KMS-11 (cell line): ENCODE results near the gene HOMER2.
"Not testable (repeated sequence)": the region's sequence is repeated elsewhere in the genome, so short reads cannot be mapped to it uniquely, and the experiment has no call there.

Experiments
- H2AFZ ChIP-seq: fragments of 200-600 bp; sonication (generic); 2 replicates; pipeline ENCODE4 v1.6.1; 2016; ENCODE audit warnings: antibody characterized with exemption, mixed run types, low read depth
- H3K27ac ChIP-seq: fragments of 200-600 bp; sonication (generic); 2 replicates; pipeline ENCODE4 v1.6.1; 2016; ENCODE audit warnings: mild to moderate bottlenecking, mixed run types
- H3K27me3 ChIP-seq: fragments of 200-600 bp; sonication (generic); 2 replicates; pipeline ENCODE4 v1.6.1; 2017; ENCODE audit warnings: mild to moderate bottlenecking, low read depth, mixed run types, moderate library complexity; ENCODE audit not compliant: insufficient read depth
- H3K36me3 ChIP-seq: fragments of 200-600 bp; sonication (generic); 2 replicates; pipeline ENCODE4 v1.6.1; 2017; ENCODE audit warnings: mild to moderate bottlenecking, mixed run types; ENCODE audit not compliant: insufficient read depth
- H3K4me1 ChIP-seq: fragments of 200-600 bp; sonication (generic); 2 replicates; pipeline ENCODE4 v1.6.1; 2016; ENCODE audit warnings: mild to moderate bottlenecking, low read depth, mixed run types; ENCODE audit not compliant: poor library complexity, severe bottlenecking
- H3K4me2 ChIP-seq: fragments of 200-600 bp; sonication (generic); 2 replicates; pipeline ENCODE4 v1.7.0; 2016; ENCODE audit warnings: mild to moderate bottlenecking, mixed run types
- H3K4me3 ChIP-seq: fragments of 200-600 bp; sonication (generic); IDR thresholded peaks from 2 replicates; pipeline ENCODE4 v1.6.1; 2017; ENCODE audit warnings: low read depth, low read length, mixed read lengths; ENCODE audit not compliant: insufficient read depth
- H3K79me2 ChIP-seq: fragments of 200-600 bp; sonication (generic); 2 replicates; pipeline ENCODE4 v1.6.1; 2016; ENCODE audit warnings: low read depth, mixed run types; ENCODE audit not compliant: insufficient read depth
- H3K9ac ChIP-seq: fragments of 200-600 bp; sonication (generic); 2 replicates; pipeline ENCODE4 v1.6.1; 2016; ENCODE audit warnings: mild to moderate bottlenecking, mixed run types
- H4K20me1 ChIP-seq: fragments of 200-600 bp; sonication (generic); 2 replicates; pipeline ENCODE4 v1.6.1; 2016; ENCODE audit warnings: mild to moderate bottlenecking, mixed run types; ENCODE audit not compliant: insufficient read depth
- TF ChIP-seq, protein P1 (sequence below): fragments of 200-600 bp; sonication (generic); conservative IDR thresholded peaks from 2 replicates; pipeline ENCODE4 v1.6.1; 2017; ENCODE audit warnings: low read depth, mild to moderate bottlenecking, antibody characterized with exemption, low read length, moderate library complexity, mixed read lengths

HOMER2 gene

GRCh38 chr15:82823049-82823448, 129.5 kb downstream of the HOMER2 start:
- Histone ChIP-seq H3K27ac (no peak overlapping the region), H2AFZ (no peak overlapping the region), H3K4me1 (no peaks in the 10 kb centered on the region), H3K4me3 (no peak overlapping the region), H3K79me2 (no peaks in the 10 kb centered on the region), H4K20me1 (no peaks in the 10 kb centered on the region), H3K9ac (no peak overlapping the region), H3K36me3 (no peaks in the 10 kb centered on the region), H3K27me3 (no peaks in the 10 kb centered on the region), H3K4me2 (no peak overlapping the region)
- TF ChIP-seq, protein P1, sequence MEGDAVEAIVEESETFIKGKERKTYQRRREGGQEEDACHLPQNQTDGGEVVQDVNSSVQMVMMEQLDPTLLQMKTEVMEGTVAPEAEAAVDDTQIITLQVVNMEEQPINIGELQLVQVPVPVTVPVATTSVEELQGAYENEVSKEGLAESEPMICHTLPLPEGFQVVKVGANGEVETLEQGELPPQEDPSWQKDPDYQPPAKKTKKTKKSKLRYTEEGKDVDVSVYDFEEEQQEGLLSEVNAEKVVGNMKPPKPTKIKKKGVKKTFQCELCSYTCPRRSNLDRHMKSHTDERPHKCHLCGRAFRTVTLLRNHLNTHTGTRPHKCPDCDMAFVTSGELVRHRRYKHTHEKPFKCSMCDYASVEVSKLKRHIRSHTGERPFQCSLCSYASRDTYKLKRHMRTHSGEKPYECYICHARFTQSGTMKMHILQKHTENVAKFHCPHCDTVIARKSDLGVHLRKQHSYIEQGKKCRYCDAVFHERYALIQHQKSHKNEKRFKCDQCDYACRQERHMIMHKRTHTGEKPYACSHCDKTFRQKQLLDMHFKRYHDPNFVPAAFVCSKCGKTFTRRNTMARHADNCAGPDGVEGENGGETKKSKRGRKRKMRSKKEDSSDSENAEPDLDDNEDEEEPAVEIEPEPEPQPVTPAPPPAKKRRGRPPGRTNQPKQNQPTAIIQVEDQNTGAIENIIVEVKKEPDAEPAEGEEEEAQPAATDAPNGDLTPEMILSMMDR: no peak

DNA sequence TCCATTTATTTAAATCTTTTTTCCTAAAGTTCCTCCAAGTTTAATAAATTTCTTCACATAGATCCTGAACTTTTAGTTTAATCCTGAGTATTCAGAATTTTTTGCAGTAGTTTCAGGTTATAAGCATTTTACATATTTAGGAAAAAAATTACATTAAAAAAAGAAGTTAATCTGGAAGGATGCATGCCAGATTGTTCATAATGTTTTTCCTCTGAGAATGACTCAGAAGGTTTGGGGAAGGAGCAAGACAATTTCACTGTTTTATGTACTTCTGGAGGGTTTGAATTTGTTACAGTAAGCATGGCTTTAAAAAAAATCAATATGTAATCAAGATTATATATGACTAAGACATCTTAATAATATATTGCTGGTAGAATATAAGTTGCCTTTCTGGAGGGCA, 130.7 kb downstream of the HOMER2 start:
- not testable (repeated sequence) for H3K4me3 ChIP-seq, H2AFZ ChIP-seq, H3K9ac ChIP-seq, H3K27me3 ChIP-seq, H3K36me3 ChIP-seq, H4K20me1 ChIP-seq, H3K27ac ChIP-seq, H3K4me2 ChIP-seq, H3K4me1 ChIP-seq, H3K79me2 ChIP-seq

DNA sequence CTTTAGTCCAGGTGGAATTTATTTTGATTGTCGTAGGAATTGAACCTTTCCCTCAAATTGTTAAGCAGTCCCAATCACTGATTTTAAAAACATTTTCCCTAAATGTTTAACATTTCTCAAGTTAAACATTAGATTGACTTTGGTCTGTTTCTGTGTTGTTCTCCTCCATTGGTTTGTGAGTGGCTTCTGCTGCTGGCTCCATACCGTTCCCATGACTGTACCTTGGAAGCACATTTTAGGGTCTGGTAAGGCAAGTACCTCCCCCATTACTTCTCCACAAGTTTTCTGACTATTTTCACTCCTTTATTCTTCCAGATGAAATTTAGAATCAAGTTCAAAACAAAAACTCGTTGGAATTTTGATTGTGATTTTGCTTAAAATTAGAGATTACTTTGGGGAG, 131.1 kb downstream of the HOMER2 start:
- not testable (repeated sequence) for H4K20me1 ChIP-seq, H3K9ac ChIP-seq, H3K4me2 ChIP-seq, H3K27me3 ChIP-seq, H3K4me1 ChIP-seq, H3K79me2 ChIP-seq, H2AFZ ChIP-seq, H3K4me3 ChIP-seq, H3K36me3 ChIP-seq, H3K27ac ChIP-seq

DNA sequence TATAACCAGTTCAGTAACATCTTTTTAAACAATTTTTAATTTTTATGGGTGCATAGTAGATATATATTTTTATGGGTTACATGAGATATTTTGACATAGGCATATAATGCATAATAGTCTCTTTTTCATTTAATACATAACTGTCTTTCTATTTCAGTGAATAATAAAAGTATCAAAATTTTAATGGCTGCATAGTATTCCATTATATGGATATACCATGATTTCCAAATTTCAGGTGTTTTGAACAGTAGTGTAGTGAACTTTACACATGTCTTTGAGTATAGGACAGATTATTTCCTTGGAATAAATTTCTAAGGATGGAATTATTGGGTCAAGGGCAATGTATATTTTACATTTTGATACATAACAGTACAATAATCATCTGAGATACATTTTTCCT, 132.4 kb downstream of the HOMER2 start:
- Histone ChIP-seq H3K4me2 (no peak overlapping the region), H3K4me1 (no peaks in the 10 kb centered on the region), H3K27me3 (no peaks in the 10 kb centered on the region), H3K79me2 (no peaks in the 10 kb centered on the region), H3K9ac (no peak overlapping the region), H3K27ac (no peak overlapping the region), H3K36me3 (0 out of 2 replicates have a peak, but pooled peaks cover 3% of the 10 kb centered on the region), H2AFZ (no peak overlapping the region), H3K4me3 (no peak overlapping the region), H4K20me1 (no peaks in the 10 kb centered on the region)
- TF ChIP-seq, protein P1: no peak

GRCh38 chr15:82812994-82813393, 139.5 kb downstream of the HOMER2 start:
- Histone ChIP-seq H3K4me2 (0 out of 2 replicates have a peak overlapping the region, but pooled peaks have one; percentile 9), H3K79me2 (peaks cover 19% of the 10 kb centered on the region; the same call in 1 of the 2 replicates), H3K36me3 (0 out of 2 replicates have a peak, but pooled peaks cover 3% of the 10 kb centered on the region), H3K27ac (no peak overlapping the region), H3K4me3 (no peak overlapping the region), H3K4me1 (peaks cover 24% of the 10 kb centered on the region), H4K20me1 (no peaks in the 10 kb centered on the region), H2AFZ (no peak overlapping the region), H3K27me3 (no peaks in the 10 kb centered on the region), H3K9ac (no peak overlapping the region)
- TF ChIP-seq, protein P1: no peak
